HepG2 (cell line): ENCODE results near the gene CR1L. TPM values are rescaled to one million over a fixed set of nuclear protein-coding genes. Genes with fewer than 3 reads are reported as not detected.
A peak's percentile ranks its signal among the peaks of the same experiment; 100 is the strongest.

Experiments used
- HIC2 ChIP-seq: sonication (generic); formaldehyde crosslinking; IDR thresholded peaks from 2 replicates; pipeline ENCODE4 v1.9.0; 2022; ENCODE audit warnings: low read depth, missing genetic modification reagents
- IKZF4 ChIP-seq: sonication (generic); formaldehyde crosslinking; IDR thresholded peaks from 2 replicates; pipeline ENCODE4 v1.5.1; 2020; ENCODE audit warnings: borderline replicate concordance, mild to moderate bottlenecking, low read depth, missing genetic modification reagents; ENCODE audit errors: not compliant biosample characterization
- IRX3 ChIP-seq: sonication (generic); formaldehyde crosslinking; IDR thresholded peaks from 2 replicates; pipeline ENCODE4 v1.8.1; 2023; ENCODE audit warnings: mild to moderate bottlenecking, low read depth, missing genetic modification reagents, borderline replicate concordance
- PAF1 ChIP-seq: IDR thresholded peaks from 2 replicates; pipeline ENCODE4 v1.6.1; 2016; ENCODE audit warnings: missing genetic modification reagents, missing compliant biosample characterization
- PLRG1 ChIP-seq: fragments of 450-650 bp; conservative IDR thresholded peaks from 2 replicates; pipeline ENCODE4 v1.6.1; 2016
- RXRB ChIP-seq: IDR thresholded peaks from 2 replicates; pipeline ENCODE4 v1.6.1; 2016; ENCODE audit warnings: borderline replicate concordance, missing genetic modification reagents, missing compliant biosample characterization
- SALL1 ChIP-seq: sonication (generic); formaldehyde crosslinking; IDR thresholded peaks from 2 replicates; pipeline ENCODE4 v1.8.0; 2022; ENCODE audit warnings: mild to moderate bottlenecking, missing genetic modification reagents
- SRF ChIP-seq: IDR thresholded peaks from 2 replicates; pipeline ENCODE4 v1.6.1; 2011; ENCODE audit warnings: mild to moderate bottlenecking, low read depth, low read length, moderate library complexity
- XRCC5 ChIP-seq: fragments of 200-400 bp; formaldehyde crosslinking; optimal IDR thresholded peaks from 2 replicates; pipeline ENCODE3; 2017; ENCODE audit warnings: mild to moderate bottlenecking, low read length
- ZNF639 ChIP-seq: conservative IDR thresholded peaks from 2 replicates; pipeline ENCODE4 v1.6.1; 2018; ENCODE audit warnings: missing genetic modification reagents
- ZNF749 ChIP-seq: sonication (generic); formaldehyde crosslinking; IDR thresholded peaks from 2 replicates; pipeline ENCODE4 v1.8.0; 2022; ENCODE audit warnings: mild to moderate bottlenecking, missing genetic modification reagents, moderate library complexity, borderline replicate concordance
- polyA plus RNA-seq, 8 experiments: library from polyadenylated mRNA; depleted of rRNA in 3 of 8; stranded (reverse) in 7 of 8; unstranded in 1 of 8; fragments of >200 nt; fragmentation: Illumina TruSeq in 4 of 8; extraction: Trizol in 4 of 8; gene quantifications; 2 replicates each; pipeline versions ENCODE4 v1.2.1 to v1.2.3, GENCODE V29; 2011 to 2016; ENCODE audit warnings: low read depth in 4 of 8, missing spikeins in 1 of 8, mixed read lengths in 1 of 8; ENCODE audit not compliant: insufficient read depth in 1 of 8
- total RNA-seq, 5 experiments: library from RNA; depleted of rRNA; stranded (reverse); fragments of >200 nt; fragmentation: Illumina TruSeq; extraction: Trizol; gene quantifications; 2 replicates each; pipeline ENCODE4 v1.2.3, GENCODE V29; 2016; ENCODE audit warnings: low read depth in 1 of 5
- TF ChIP-seq, protein P1 (sequence below): sonication (generic); formaldehyde crosslinking; IDR thresholded peaks from 2 replicates; pipeline ENCODE4 v1.4.0; 2020; ENCODE audit warnings: mild to moderate bottlenecking, missing genetic modification reagents
- TF ChIP-seq, protein P2 (sequence below): sonication (generic); formaldehyde crosslinking; IDR thresholded peaks from 2 replicates; pipeline ENCODE4 v1.9.0; 2021; ENCODE audit warnings: mild to moderate bottlenecking, missing genetic modification reagents
- TF ChIP-seq, protein P3 (sequence below): sonication (generic); formaldehyde crosslinking; IDR thresholded peaks from 2 replicates; pipeline ENCODE4 v1.8.0; 2023; ENCODE audit warnings: mild to moderate bottlenecking, missing genetic modification reagents

The CR1L gene
- total and polyA plus RNA-seq, 2 of the 13 experiments (the other 11 are each of a cell fraction or from before 2014, with no cell fraction given): not detected

DNA sequence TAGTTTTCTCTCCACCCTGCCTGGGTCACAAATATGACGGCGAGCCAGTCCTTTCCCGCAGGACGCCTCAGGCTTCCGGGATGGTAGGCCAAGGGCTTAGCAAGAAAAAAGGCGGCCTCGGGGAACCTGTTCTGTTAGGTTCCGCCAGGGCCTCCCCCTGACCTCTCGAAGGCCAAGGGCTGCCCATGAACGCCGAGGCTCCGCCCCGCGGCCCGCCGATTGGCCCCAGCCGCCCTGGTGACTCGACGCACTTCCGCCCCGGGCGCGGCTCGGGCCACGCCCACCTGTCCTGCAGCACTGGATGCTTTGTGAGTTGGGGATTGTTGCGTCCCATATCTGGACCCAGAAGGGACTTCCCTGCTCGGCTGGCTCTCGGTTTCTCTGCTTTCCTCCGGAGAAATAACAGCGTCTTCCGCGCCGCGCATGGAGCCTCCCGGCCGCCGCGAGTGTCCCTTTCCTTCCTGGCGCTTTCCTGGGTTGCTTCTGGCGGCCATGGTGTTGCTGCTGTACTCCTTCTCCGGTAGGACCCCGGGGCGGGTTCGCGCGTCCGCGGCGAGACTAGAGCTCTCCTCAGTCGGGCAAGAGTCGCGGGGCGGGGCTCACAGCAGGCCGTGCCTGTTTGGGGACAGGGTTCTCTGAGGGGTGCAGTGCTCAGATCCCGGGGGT, 107.0 kb downstream of the CR1L start, which contains the start of gene CD46 (continued):
- TF ChIP-seq, protein P1, sequence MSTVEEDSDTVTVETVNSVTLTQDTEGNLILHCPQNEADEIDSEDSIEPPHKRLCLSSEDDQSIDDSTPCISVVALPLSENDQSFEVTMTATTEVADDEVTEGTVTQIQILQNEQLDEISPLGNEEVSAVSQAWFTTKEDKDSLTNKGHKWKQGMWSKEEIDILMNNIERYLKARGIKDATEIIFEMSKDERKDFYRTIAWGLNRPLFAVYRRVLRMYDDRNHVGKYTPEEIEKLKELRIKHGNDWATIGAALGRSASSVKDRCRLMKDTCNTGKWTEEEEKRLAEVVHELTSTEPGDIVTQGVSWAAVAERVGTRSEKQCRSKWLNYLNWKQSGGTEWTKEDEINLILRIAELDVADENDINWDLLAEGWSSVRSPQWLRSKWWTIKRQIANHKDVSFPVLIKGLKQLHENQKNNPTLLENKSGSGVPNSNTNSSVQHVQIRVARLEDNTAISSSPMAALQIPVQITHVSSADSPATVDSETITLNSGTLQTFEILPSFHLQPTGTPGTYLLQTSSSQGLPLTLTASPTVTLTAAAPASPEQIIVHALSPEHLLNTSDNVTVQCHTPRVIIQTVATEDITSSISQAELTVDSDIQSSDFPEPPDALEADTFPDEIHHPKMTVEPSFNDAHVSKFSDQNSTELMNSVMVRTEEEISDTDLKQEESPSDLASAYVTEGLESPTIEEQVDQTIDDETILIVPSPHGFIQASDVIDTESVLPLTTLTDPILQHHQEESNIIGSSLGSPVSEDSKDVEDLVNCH (CRISPR knock-in tag): no peak
- TF ChIP-seq HIC2 (CRISPR knock-in tag) (no peak), SALL1 (CRISPR knock-in tag) (peak; percentile 82), PAF1 (CRISPR knock-in tag) (no peak), XRCC5 (peak; percentile 52), ZNF639 (CRISPR knock-in tag) (peak; percentile 24; the same call in 1 of the 2 replicates), IRX3 (CRISPR knock-in tag) (no peak), RXRB (no peak; the same call in 1 of the 2 replicates), SRF (no peak), ZNF749 (CRISPR knock-in tag) (0 out of 2 replicates have a peak, but pooled peaks have one; percentile 38), IKZF4 (CRISPR knock-in tag) (no peak), PLRG1 (no peak)
- TF ChIP-seq, protein P2, sequence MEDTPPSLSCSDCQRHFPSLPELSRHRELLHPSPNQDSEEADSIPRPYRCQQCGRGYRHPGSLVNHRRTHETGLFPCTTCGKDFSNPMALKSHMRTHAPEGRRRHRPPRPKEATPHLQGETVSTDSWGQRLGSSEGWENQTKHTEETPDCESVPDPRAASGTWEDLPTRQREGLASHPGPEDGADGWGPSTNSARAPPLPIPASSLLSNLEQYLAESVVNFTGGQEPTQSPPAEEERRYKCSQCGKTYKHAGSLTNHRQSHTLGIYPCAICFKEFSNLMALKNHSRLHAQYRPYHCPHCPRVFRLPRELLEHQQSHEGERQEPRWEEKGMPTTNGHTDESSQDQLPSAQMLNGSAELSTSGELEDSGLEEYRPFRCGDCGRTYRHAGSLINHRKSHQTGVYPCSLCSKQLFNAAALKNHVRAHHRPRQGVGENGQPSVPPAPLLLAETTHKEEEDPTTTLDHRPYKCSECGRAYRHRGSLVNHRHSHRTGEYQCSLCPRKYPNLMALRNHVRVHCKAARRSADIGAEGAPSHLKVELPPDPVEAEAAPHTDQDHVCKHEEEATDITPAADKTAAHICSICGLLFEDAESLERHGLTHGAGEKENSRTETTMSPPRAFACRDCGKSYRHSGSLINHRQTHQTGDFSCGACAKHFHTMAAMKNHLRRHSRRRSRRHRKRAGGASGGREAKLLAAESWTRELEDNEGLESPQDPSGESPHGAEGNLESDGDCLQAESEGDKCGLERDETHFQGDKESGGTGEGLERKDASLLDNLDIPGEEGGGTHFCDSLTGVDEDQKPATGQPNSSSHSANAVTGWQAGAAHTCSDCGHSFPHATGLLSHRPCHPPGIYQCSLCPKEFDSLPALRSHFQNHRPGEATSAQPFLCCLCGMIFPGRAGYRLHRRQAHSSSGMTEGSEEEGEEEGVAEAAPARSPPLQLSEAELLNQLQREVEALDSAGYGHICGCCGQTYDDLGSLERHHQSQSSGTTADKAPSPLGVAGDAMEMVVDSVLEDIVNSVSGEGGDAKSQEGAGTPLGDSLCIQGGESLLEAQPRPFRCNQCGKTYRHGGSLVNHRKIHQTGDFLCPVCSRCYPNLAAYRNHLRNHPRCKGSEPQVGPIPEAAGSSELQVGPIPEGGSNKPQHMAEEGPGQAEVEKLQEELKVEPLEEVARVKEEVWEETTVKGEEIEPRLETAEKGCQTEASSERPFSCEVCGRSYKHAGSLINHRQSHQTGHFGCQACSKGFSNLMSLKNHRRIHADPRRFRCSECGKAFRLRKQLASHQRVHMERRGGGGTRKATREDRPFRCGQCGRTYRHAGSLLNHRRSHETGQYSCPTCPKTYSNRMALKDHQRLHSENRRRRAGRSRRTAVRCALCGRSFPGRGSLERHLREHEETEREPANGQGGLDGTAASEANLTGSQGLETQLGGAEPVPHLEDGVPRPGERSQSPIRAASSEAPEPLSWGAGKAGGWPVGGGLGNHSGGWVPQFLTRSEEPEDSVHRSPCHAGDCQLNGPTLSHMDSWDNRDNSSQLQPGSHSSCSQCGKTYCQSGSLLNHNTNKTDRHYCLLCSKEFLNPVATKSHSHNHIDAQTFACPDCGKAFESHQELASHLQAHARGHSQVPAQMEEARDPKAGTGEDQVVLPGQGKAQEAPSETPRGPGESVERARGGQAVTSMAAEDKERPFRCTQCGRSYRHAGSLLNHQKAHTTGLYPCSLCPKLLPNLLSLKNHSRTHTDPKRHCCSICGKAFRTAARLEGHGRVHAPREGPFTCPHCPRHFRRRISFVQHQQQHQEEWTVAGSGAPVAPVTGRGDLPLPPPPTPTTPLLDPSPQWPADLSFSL: no peak
- TF ChIP-seq, protein P3, sequence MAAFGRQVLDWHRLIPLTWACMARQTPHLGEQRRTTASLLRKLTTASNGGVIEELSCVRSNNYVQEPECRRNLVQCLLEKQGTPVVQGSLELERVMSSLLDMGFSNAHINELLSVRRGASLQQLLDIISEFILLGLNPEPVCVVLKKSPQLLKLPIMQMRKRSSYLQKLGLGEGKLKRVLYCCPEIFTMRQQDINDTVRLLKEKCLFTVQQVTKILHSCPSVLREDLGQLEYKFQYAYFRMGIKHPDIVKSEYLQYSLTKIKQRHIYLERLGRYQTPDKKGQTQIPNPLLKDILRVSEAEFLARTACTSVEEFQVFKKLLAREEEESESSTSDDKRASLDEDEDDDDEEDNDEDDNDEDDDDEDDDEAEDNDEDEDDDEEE (CRISPR knock-in tag): no peak
